8988T (cell line): Measurements from ENCODE around the gene ICOSLG.
"Not testable (repeated sequence)": the region's sequence is repeated elsewhere in the genome, so short reads cannot be mapped to it uniquely, and the experiment has no call there.

Source experiments
- DNase-seq: peaks from one replicate; pipeline ENCODE4 v3.0.0; 2011

Gene ICOSLG

GRCh38 chr21:44240842-44241241 is at the start of gene ICOSLG:
ICOSLG (minus strand) TSS chr21:44240943; CDS start chr21:44240817, 126 bp downstream.
- DNase-seq, result not testable (repeated sequence)

- DNase-seq, result no peak
Measured at GRCh38 chr21:44289381-44290010, 48.8 kb upstream of the ICOSLG start.

- no peak for DNase-seq
Measured at GRCh38 chr21:44288251-44289110, 47.7 kb upstream of the ICOSLG start.

GRCh38 chr21:44286716-44287632 is 46.2 kb upstream of the ICOSLG start:
- no peak for DNase-seq

GRCh38 chr21:44286086-44286715 is 45.5 kb upstream of the ICOSLG start:
- DNase-seq, result no peak

- no peak for DNase-seq
Measured at GRCh38 chr21:44285138-44285992, 44.6 kb upstream of the ICOSLG start, which contains the start of gene AIRE. AIRE (plus strand) TSS chr21:44285876; CDS start chr21:44286007, 131 bp downstream.

GRCh38 chr21:44283948-44284347 is 43.2 kb upstream of the ICOSLG start:
- no peak for DNase-seq

GRCh38 chr21:44283211-44283785 is 42.6 kb upstream of the ICOSLG start:
- not testable (repeated sequence) for DNase-seq

GRCh38 chr21:44282370-44282769 is 41.6 kb upstream of the ICOSLG start:
- no peak for DNase-seq

- no peak for DNase-seq
Measured at GRCh38 chr21:44281801-44282200, 41.1 kb upstream of the ICOSLG start.

GRCh38 chr21:44279354-44280260 is 38.9 kb upstream of the ICOSLG start:
- no peak for DNase-seq

GRCh38 chr21:44275041-44275440 is 34.3 kb upstream of the ICOSLG start:
- no peak for DNase-seq

GRCh38 chr21:44273046-44273445 is 32.3 kb upstream of the ICOSLG start:
- DNase-seq, result no peak

GRCh38 chr21:44272284-44272858 is 31.6 kb upstream of the ICOSLG start:
- no peak for DNase-seq

GRCh38 chr21:44271558-44272283 is 31.0 kb upstream of the ICOSLG start:
- no peak for DNase-seq

GRCh38 chr21:44269090-44269489 is 28.3 kb upstream of the ICOSLG start:
- DNase-seq, result no peak

- no peak for DNase-seq
Measured at GRCh38 chr21:44267655-44268142, 27.0 kb upstream of the ICOSLG start.

- no peak for DNase-seq
Measured at GRCh38 chr21:44265734-44266270, 25.1 kb upstream of the ICOSLG start.
